Adrenal gland (tissue), 5 donors: ENCODE results near the gene MYO9B.

Experiments used
- CTCF ChIP-seq, 6 experiments: fragments of 450-650 bp in 4 of 6; fragments of 200-600 bp in 2 of 6; sonication (generic) in 1 of 6; IDR thresholded peaks; 1 replicate in 5 of 6; 2 replicates in 1 of 6; pipeline versions ENCODE4 v1.5.1 to v1.8.0; 2016 to 2021; ENCODE audit warnings: antibody characterized with exemption in 6 of 6, mild to moderate bottlenecking in 2 of 6, moderate library complexity in 1 of 6
- POLR2A ChIP-seq, 2 donors: fragments of 450-650 bp; IDR thresholded peaks; one replicate each; pipeline ENCODE4 v1.6.1; 2017; ENCODE audit warnings: antibody characterized with exemption in 2 of 2, mild to moderate bottlenecking in 2 of 2, moderate library complexity in 1 of 2
- donor health status: DM: no; HTN: no; CAD: no.

- TF ChIP-seq CTCF (IDR thresholded peaks at IDR 0.05) (peak; percentile 40 to 84 (median 79)), POLR2A (IDR thresholded peaks at IDR 0.05) (peak in 1 of 2 donors; percentile 90)
Measured at GRCh38 chr19:17079710-17080439, 4.3 kb downstream of the MYO9B start.
